HL-60/S4 treated with phorbol 12-myristate 13-acetate at 8.2 ng/mL for 4 days and 3 days (cell line): ENCODE data around the gene ECI2.
"Not testable (repeated sequence)": the region's sequence is repeated elsewhere in the genome, so short reads cannot be mapped to it uniquely, and the experiment has no call there.

ENCODE experiments used
- in situ Hi-C: fragments of 300-500 bp; cut with MboI; formaldehyde crosslinking; loops from 2 replicates; pipeline ENCODE4 v1.15.0; 2022; ENCODE audit warnings: low sequenced_read_pairs

ECI2 gene

DNA sequence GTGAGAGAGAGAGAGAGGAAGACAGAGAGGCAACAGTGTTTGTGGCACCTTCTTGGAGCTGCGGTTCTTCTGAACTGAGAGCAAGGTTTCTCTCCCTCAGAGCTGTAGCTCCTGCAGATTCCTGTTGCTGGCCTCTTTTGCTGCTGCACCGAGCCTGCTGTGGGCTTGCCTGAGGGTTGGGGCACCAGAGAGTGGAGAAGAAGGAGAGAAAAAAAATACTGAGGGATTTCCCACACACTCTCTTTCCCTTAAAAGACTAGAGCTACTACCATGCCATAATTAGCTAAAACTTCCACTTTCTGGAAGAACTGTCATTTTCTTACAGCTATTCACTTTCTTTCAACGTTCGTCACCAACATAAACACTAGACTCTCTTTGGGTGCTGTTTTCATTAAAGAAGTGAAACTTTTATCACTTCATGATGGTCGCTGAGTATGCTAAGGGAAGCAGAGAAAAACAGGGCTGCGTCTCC is 18.2 kb upstream of the ECI2 start:
- in situ Hi-C loops, result loop anchor here (25.0 kb wide), 1 partner anchor 416 kb away; no protein-coding TSS in a partner anchor

DNA sequence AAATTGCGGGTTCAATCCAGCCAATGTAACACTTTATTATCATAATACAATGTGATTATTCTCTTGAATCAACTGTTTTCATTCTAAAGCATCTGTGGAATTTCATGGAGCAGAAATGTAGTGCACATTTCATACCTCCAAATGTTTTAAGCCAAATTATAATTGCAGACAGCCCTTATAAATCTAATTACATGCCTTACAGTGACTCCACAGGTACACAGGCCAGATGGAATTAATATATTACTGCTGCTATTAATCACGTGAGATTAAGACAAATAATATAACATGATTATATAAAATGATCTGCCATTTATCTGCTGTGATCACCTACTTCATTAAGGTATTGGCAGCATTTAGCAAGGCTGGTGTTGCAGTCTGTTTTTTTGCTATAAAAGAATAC is 9.7 kb upstream of the ECI2 start:
- in situ Hi-C loops, result no loop called here

DNA sequence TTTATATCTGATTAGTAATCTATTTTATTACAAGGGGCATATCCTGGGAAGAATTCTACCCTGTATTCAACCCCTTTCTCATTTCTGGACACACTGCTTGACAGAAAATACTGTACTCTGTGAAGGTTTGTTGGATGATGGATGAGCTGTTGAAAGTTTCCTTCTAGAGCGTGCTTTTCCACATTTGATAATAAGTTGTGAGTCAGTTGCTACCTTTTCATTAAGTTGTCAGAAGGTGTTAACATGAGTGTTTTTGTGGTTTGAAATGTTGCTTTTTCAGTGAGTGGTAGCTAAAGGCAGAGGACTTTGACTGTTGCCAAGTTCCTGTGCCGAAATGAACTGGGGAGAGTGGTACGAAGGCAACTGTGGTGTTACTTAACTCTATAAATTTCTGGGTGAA is 3.9 kb upstream of the ECI2 start:
- in situ Hi-C loops, result no loop called here

DNA sequence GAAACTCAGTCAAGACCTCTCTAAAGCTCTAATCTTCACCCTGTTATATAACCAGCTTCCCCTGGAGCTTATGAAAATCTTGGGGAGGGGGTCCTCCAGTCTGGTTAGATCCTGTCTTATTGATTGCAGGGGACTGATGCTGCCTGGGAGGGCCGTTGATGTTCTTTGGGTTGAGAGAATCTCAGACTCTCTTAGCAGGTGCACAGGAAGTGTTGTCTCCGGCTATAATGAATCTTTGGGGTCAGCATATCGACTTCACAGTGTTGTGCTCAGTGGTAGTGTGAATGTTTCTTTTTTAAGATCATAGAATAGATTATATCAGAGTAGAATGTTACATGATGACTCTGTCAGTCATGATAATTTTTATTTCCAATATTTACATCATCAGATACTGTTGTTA is 2.8 kb upstream of the ECI2 start:
- in situ Hi-C loops, result no loop called here

DNA sequence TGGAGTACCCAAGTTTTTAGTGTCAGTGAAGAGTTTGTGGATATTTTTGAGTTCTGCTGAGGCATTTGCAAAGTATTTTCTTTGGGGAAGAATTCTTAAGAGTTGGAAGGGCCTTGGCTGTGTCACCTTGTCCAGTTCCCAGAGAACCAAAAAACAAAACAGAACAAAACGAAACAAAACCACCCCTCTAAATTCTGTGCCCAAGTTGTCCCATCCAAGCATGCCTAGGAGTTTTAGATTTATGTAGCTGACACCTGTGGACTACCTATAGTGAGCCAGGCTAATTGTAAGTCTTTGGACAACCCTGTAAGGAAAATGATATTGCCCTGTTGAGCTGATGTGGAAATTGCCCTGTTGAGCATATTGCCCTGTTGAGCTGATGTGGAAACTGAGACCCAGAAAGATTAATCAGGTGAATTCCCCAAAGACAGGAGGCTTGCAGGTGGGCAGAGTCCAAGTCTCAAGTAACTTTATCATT is 1.0 kb upstream of the ECI2 start:
- in situ Hi-C loops, result no loop called here

DNA sequence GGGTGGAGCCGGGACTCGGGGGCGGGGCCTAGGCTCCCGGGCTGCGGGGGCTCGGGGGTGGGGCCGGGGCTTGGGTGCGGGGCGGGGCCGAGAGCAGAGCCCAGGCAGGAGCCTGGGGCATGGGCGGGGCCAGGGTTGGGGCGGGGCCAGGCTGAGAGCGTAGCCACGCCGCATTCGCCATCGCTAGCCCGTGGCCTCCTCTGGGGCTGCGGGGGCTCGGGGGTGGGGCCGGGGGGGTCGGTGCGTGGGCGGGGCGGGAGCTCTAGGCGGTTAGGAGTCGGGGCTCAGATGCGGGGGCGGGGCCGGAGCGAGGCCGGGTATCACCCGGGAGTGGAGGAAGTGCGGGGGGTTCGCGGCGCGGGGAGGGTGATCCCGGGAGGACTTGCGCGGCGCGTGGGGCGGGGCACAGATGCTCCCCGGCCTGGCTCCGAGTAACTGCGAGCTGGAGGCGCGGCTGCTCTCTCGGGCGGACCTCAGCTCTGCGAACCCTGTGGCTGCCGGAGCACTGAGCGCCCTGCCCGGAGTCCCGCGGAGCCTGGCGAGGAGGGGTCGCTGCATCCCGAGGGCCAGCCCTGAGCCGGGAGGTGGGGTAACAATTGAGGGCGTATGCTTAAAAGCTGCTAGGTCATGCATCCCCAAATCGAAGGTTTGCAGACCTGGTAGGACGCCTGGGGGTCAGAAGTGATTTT is 434 bp upstream of the ECI2 start:
- in situ Hi-C loops, result no loop called here

DNA sequence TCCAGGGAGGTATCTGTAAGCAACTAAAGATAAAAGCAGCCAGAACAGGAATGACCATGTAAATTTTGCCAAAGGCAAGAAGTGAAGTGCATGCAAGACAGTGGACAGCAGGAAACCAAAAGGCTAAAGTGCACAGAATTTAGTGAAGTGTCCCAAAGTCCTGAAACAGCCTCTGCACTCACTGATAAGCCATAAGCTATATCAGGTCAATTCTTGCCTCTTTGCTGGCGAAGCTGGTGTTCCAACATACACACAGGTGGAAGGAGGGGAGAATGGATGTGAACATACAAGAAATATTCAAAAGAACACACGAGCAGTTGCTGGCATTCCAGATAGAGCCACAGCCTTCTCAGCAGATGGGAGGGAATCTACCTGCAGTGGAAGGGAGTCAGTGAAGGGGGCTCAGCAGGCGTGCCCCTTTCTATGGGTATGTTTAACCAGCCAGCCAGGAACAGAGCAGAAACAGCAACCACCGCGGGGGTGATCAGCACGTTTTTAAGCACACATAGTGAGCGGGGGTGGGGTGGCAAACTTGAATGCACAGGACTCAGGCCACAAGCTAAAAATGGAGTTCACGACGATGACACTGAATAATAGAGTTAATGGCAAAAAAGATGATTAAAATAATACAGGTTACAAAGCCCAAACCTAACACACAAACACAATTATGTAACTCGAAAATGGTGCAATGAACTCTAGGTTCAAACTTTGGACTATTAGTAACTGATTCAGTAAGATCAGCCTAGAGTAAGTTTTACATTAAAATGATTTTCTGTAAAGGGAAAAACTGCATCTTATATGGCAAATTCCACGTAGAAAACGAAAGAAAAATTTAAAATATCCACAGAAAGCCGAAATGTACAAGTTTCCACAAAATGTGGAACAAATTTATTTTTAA is 1.2 kb downstream of the ECI2 start:
- in situ Hi-C loops, result no loop called here

DNA sequence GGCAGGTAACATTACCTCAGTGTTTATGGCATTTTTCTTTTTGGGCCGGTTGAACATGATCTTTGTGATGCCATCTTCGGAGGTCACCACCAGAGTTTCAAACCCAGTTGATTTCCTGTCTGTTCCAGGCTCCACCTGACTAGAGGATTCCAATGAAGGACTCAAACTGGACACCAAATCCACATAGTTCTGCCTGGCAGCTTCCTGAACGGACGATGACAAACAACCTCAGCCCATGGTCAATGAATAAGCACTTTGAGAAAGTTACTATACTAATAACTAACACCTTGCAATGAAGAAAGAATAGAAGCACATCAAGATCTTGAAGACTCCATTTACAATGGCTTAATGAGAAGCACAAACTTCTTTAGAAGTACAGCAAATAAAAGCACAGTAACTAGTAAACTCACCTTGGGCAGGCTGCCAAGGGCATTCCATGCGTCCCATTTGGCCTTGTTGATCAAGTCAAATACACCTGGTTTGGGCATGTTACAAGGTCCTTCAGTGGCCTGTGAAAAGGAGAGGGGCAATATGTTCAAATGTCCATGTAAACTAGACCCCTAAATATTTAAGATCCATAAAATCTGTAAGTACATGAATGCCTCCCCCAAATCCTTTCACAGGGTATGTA is 4.9 kb downstream of the ECI2 start:
- in situ Hi-C loops, result no loop called here

DNA sequence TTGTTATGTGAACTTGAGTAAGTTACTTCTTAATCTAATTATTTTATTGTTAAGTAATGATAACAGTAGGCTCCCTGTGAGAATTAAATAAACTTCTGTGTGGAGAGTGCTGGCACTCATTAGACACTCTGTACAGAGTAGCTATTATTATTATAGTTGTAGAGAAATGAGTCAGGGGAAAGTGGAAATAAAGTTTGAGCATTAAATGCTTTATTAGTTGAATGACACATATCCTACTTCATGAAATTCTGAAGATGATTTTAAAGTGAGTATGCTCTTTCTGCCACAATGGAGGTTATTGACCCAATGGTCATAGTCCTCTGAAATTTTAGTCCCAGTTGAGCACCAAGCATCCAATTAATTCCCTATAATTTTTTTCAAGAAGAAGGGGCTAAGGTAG is 5.9 kb downstream of the ECI2 start:
- in situ Hi-C loops, result no loop called here

DNA sequence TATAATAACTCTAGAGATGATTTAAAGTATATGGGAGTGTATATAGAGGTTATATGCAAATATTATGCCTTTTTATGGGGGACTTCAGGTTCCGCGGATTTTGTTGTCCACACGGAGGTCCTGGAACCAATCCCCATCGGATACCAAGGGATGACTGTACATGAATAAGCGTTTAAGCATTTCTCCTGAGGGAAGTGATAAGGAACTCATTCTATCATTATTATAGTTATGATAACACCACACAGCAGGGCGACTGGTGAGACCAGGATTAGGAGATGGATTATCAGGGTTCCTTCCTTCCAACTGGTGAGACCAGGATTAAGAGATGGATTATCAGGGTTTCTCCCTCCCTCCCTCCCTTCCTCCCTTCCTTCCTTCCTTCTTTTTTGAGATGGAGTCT is 6.6 kb downstream of the ECI2 start:
- in situ Hi-C loops, result no loop called here

DNA sequence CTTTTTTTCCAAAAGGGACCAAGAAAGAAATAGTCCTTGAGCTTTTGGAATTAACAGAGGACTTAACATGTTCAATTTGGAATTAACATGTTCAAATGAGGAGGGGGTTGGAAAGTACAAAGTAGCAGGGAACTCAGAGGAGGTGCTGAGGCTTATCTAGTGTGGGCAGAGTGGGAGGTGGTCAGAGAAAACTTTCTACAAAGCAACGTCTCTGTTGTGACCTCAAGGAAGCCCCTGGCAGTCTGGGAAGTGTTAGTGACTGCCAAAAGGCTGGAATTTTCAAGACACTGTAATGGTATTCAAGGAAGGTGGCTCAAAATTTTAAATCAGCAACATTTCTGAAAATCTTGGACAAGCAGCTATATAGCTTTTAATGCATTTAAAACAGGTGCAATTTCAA is 7.3 kb downstream of the ECI2 start:
- in situ Hi-C loops, result no loop called here

DNA sequence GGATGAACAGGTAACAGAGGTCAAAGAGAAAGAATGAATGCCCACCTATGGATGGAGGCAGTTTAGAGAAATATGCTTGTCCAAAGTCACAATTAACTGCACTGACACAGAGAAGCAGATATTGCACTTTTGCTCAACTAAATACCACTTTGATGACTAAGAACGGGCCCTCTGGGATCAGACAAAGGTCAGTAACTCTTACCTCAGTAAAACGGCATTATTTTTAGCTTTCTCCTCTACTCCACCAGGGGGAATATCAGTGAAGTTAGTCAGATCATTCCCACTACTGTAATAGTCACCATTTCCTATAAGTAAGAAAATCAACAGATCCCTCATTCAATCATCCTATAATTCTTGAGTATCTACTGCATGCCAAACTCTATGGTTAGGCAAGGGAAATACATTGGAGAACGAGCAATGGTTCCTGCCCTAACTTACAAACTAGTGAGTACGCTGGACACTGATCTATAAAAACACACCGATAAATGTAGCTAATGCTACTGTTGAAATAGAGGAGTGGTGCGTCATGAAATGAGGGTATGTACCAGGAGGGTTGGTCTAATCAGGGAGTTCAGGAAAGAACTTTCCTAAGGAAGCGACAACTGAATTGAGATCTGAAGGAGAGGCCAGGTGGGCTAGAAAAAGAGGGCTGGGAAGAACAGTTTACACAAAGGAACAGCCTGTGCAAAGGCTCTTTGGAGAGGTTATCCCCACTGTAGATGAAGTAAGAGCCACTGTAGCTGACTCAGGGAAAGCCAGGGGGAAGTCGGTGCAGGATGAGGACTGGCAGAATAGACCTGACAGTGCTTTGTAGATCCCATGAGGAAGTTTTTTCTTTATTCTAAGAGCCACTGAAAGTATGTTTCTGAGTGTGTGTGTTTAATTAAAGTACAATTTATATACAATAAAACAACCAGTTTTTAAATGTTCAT is 9.2 kb downstream of the ECI2 start:
- in situ Hi-C loops, result no loop called here

DNA sequence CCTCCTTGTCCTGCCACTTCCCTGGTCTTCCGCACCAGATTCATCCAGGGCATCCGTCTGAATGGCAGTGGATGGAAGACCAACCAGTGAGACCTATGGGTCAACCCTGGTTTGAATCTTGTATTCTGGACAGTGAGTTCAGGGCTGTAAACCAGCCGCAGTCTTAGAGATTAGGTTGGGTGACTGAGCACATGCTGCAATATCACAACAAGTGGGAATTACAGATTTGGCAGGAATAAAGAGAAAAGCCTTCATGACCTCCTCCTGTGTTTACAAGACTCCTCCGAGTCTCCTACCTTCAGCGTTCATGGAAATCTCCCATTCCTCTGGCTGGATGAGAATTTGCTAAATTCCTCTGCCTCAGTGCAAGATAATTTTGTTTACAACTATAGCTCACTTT is 9.9 kb downstream of the ECI2 start:
- in situ Hi-C loops, result no loop called here

DNA sequence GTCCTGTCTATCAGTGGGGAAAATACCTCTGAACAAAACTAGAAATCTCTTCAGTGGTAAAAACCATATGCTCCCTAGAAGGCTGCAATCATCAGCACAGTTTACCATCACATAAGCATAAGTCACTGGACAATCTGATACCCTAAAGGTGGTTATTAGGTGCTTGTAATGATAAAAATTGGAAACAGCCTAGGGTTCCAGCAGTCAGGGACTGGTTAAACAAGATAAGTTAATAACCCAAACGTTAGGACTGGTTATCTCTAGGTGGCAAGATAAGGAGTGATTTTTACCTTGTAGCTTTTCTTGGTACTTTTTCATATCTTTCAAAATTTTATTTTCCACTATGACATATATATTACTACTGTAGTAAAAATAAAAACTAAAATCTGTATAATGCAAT is 11.0 kb downstream of the ECI2 start:
- in situ Hi-C loops, result no loop called here

DNA sequence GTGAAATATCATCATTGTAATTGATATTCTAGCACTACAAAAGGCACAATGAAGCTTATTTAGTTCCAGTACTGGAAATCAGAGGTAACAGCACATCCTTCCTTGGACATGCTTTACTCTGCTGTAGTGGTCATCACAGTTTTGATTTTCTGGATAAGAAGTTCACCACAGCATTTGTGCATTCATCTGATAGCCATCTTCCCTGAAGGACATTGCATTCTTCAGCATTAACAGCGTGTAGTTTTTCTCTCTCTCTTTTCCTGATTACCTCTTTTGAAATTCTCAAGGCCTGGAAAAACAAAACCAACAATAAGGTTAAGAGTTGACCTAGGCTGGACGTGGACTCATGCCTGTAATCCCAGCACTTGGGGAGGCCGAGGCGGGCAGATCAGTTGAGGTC is 19.6 kb downstream of the ECI2 start:
- in situ Hi-C loops, result no loop called here

DNA sequence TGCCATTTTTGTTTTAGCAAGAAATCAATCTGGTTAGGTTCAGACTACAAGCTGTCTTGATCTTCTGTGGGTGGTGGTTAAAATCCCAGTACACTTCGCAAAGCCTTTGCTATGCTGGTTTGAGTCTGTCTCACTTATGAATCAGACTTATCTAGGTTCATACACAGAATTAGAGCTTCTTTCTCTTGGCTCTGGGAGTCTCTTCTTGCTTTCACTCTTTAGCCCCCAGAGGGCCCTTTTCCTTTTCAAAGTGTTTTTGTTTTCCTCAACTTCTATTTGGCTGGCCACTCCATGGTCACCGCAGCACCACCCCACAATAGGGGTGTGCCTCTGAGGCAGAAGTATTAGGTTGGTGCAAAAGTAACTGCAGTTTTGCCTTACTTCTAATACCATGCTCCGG is 21.3 kb downstream of the ECI2 start:
- in situ Hi-C loops, result no loop called here

DNA sequence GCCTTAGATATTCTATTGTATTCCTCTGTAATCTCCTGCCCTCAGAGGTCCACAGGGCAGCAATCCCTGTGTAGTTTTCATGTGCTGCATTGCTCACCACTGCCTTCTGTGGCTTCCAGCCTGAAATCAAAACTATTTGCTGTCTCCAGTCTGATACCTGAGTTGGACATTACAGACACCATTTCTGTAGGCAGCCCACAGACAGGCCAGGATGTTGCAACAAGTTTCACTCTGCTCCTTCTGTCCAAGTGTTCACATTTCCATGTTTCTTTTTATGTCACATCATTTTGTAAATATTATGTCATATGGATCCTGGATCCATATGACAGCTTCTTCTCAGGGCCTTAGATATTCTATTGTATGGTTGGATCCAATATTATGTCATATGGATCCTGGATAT is 21.7 kb downstream of the ECI2 start:
- in situ Hi-C loops, result no loop called here

DNA sequence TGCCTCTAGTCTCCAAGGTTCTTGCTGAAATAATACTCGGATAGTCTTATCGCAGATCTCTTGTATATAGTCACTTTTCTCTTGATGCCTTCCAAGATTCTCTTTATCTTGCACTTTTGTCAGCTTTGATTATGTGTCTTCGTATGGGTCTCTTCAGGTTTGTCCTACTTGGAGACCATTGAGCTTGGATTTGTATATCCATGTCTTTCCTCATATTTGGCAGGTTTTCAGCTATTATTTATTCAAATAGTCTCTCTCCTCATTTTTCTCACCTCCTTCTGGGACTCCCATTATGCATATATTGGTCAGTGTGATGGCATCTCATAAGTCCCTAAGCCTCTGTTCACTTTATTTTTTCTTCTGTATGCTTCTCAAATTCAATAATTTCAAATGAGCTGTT is 23.0 kb downstream of the ECI2 start:
- in situ Hi-C loops, result no loop called here

DNA sequence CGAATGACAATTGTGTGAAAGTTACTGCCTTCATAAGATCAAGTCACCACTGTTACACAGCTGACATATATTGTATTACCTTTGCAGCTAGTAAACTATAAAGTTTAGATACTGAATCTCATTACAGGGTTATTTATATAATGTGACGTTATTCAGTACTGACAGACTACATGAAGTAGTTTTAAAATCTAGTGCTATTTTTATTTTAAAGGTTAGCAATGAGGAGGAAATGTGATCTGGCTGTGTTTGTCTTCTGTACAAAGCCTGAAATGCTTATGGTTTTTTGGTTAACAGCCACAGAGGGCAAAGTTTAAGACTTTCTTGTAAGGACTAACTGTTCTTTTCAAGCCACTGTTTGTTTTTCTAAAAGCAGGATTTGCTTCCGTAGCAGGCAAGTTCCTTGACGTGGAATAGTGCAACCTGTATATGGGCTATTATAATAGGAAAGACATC is 26.0 kb downstream of the ECI2 start:
- in situ Hi-C loops, result not testable (repeated sequence)

DNA sequence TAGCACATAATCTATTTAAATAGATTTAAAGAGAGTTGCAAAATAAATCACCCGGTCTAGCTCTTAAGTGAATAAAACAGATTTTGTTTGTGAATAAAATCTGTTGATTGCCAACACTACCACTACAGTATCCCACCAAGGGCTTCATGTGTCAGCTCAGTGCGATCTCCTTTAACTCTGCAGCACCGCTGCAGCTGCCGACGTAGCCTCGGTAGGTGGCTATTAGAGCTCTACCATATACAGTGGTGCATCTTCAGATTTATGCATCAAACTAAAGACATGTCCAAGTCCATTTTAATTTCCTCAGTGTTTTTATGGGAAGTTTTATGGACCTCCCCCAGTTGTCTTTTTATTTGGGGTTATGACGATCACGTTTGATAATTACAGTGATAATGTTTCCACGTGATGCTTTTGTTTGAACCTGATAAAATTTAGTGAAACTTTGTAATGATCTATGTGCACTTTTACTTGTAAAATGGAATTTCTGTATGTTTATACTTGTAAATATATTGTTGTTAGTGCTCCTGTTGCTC is 26.7 kb downstream of the ECI2 start:
- in situ Hi-C loops, result no loop called here
